Transverse colon (tissue), 4 donors: ENCODE measurements around the gene MRS2. TPM values are rescaled to one million over a fixed set of nuclear protein-coding genes. Genes with fewer than 3 reads are reported as not detected.

Experiments used
- DNase-seq: peaks from one replicate; pipeline ENCODE4 v3.0.0-alpha.2; 2019
- H3K27ac ChIP-seq, 4 donors: fragments of 200-600 bp; sonication (generic); 2 replicates each; pipeline ENCODE4 v1.5.1; 2016 to 2018; ENCODE audit warnings: inconsistent platforms in 4 of 4
- H3K27me3 ChIP-seq: fragments of 200-600 bp; sonication (generic); 2 replicates; pipeline ENCODE4 v1.5.1; 2017; ENCODE audit warnings: inconsistent platforms
- H3K36me3 ChIP-seq, 4 donors: fragments of 200-600 bp; sonication (generic); 2 replicates each; pipeline ENCODE4 v1.5.1; 2017 to 2019; ENCODE audit warnings: inconsistent platforms in 4 of 4
- H3K4me1 ChIP-seq, 4 donors: fragments of 200-600 bp; sonication (generic); 2 replicates each; pipeline ENCODE4 v1.5.1; 2017 to 2020; ENCODE audit warnings: inconsistent platforms in 4 of 4
- H3K4me3 ChIP-seq, 4 donors: fragments of 200-600 bp; sonication (generic); 1 replicate in 1 of 4; 2 replicates in 3 of 4; pipeline versions ENCODE4 v1.5.1 to v1.6.1; 2017 to 2019; ENCODE audit warnings: inconsistent platforms in 4 of 4
- H3K9me3 ChIP-seq, 2 donors: fragments of 200-600 bp; sonication (generic); 2 replicates each; pipeline ENCODE4 v1.5.1; 2017 to 2019; ENCODE audit warnings: inconsistent platforms in 2 of 2
- EP300 ChIP-seq: sonication (generic); formaldehyde crosslinking; IDR thresholded peaks from one replicate; pipeline ENCODE4 v1.6.1; 2017; ENCODE audit warnings: antibody characterized with exemption, low read depth
- POLR2A ChIP-seq: fragments of 450-650 bp; IDR thresholded peaks from one replicate; pipeline ENCODE4 v1.6.1; 2016; ENCODE audit warnings: antibody characterized with exemption, mild to moderate bottlenecking, moderate library complexity
- POLR2AphosphoS5 ChIP-seq, 3 donors: sonication (generic); formaldehyde crosslinking; IDR thresholded peaks; one replicate each; pipeline ENCODE4 v1.6.1; 2016; ENCODE audit warnings: antibody characterized with exemption in 3 of 3
- WGBS, 2 donors: methylation state at CpG; one replicate each; pipeline ENCODE4 v1.1.5; 2018; ENCODE audit warnings: low coverage in 1 of 2; 5-methylcytosine and 5-hydroxymethylcytosine counted together
- in situ Hi-C, 4 donors: fragments of 200-750 bp; cut with MboI; loops; one replicate each; pipeline versions ENCODE4 v1.15.0 to v1.15.1; 2017; ENCODE audit warnings: low sequenced_read_pairs in 3 of 4, low pct_ligation_motif_present in 1 of 4, low pct_unique_long_range_greater_than_20kb in 1 of 4
- intact Hi-C: fragments of 100-400 bp; cut with DNase I; formaldehyde crosslinking; loops from one replicate; pipeline ENCODE4 v1.15.1; 2023; ENCODE audit warnings: low total_unique reads
- total RNA-seq, 4 donors: library from RNA; depleted of rRNA; stranded (reverse); fragments of >200 nt; gene quantifications; one replicate each; pipeline ENCODE4 v1.1.0, GENCODE V29; 2016
- TF ChIP-seq, protein P1 (sequence below), 5 experiments: fragments of 200-600 bp in 3 of 5; fragments of 450-650 bp in 2 of 5; sonication (generic) in 3 of 5; IDR thresholded peaks; 1 replicate in 2 of 5; 2 replicates in 3 of 5; pipeline ENCODE4 v1.5.1; 2016 to 2017; ENCODE audit warnings: antibody characterized with exemption in 5 of 5, inconsistent platforms in 3 of 5, mild to moderate bottlenecking in 2 of 5, moderate library complexity in 1 of 5

The MRS2 gene
- total RNA-seq, 4 donors from 2014 or later = 18.7 to 45.3 (median 33.5) TPM

DNA sequence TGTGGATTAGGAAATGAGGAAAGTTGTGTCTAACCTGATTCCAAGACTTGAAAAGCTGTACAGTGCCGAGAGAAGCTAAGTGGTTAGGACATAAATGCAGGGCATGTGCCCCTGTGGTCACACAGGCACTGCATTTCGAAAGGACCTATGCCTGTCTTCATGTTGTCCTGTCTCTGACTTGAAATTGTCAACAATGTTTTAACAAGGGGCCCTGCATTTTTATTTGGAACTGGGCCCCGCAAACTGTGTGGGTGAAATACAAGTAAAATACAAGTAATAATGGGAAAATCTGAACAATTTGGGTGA, 38.8 kb downstream of the MRS2 start:
- Histone ChIP-seq H3K9me3 (no peaks in the 10 kb centered on the region), H3K4me1 (no peaks in the 10 kb centered on the region), H3K36me3 (no peaks in the 10 kb centered on the region), H3K4me3 (no peak overlapping the region), H3K27ac (no peak overlapping the region), H3K27me3 (no peaks in the 10 kb centered on the region)
- no peak for TF ChIP-seq POLR2AphosphoS5 (IDR thresholded peaks at IDR 0.05)
- no peak for TF ChIP-seq POLR2A
- TF ChIP-seq EP300 = no peak
- TF ChIP-seq, protein P1, sequence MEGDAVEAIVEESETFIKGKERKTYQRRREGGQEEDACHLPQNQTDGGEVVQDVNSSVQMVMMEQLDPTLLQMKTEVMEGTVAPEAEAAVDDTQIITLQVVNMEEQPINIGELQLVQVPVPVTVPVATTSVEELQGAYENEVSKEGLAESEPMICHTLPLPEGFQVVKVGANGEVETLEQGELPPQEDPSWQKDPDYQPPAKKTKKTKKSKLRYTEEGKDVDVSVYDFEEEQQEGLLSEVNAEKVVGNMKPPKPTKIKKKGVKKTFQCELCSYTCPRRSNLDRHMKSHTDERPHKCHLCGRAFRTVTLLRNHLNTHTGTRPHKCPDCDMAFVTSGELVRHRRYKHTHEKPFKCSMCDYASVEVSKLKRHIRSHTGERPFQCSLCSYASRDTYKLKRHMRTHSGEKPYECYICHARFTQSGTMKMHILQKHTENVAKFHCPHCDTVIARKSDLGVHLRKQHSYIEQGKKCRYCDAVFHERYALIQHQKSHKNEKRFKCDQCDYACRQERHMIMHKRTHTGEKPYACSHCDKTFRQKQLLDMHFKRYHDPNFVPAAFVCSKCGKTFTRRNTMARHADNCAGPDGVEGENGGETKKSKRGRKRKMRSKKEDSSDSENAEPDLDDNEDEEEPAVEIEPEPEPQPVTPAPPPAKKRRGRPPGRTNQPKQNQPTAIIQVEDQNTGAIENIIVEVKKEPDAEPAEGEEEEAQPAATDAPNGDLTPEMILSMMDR (IDR thresholded peaks at IDR 0.05) = no peak
- DNase-seq = no peak
- intact Hi-C loops = no loop called here
- in situ Hi-C loops = loop anchor here in 1 of 4 donors (25.0 kb wide), 1 partner anchor 246 kb away; no protein-coding TSS in a partner anchor
- 74 to 80% methylated on average over 3 of the region's 3 CpGs for WGBS, 2 donors

DNA sequence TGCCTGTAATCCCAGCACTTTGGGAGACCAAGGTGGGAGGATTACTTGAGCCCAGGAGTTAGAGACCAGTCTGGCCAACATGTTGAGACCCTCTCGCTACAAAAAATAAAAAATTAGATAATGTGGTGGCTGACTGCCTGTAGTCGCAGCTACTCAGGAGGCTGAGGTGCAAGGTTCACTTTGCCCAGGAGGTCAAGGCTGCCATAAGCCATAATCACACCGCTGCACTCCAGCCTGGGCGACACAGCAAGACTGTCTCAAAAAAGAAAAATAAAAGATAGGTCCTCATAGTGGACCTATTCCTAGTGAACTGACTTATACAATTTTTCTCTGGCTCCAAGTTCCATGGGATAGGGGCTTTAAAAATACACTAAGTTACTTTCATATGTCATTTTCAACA, 41.9 kb downstream of the MRS2 start:
- H3K27ac ChIP-seq = no peak overlapping the region
- no peaks in the 10 kb centered on the region for H3K4me1 ChIP-seq
- intact Hi-C loops = no loop called here
- H3K27me3 ChIP-seq = no peaks in the 10 kb centered on the region
- no peaks in the 10 kb centered on the region for H3K9me3 ChIP-seq
- 94% methylated on average over 4 of the region's 4 CpGs; no CpG with 5 or more reads in 1 of the 2 donors for WGBS, 2 donors
- no peak overlapping the region for H3K4me3 ChIP-seq
- DNase-seq = no peak
- in situ Hi-C loops = loop anchor here in 1 of 4 donors (25.0 kb wide), 1 partner anchor 243 kb away; no protein-coding TSS in a partner anchor
- TF ChIP-seq POLR2AphosphoS5 (IDR thresholded peaks at IDR 0.05) = no peak
- TF ChIP-seq POLR2A = no peak
- no peak for TF ChIP-seq EP300
- TF ChIP-seq, protein P1 (IDR thresholded peaks at IDR 0.05) = no peak
- H3K36me3 ChIP-seq = no peaks in the 10 kb centered on the region

DNA sequence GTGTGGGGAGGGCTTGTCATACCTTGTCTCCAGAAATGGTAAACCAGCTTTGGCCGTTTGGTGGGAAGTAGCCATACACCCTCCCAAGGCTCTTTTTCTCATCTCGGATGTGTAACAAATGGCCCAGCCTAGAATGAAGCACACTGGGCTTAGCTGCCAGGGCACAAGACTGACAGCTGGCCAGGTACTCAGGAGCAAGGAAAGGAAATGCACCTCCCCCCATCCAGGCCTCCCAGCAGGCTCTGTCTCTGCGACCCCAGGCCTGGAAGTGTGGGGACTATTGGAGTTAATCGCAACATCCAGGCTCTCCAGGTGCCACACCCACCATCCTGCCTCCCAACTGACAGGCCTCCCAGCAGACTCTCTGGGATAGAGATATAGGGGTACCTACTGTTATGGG, 43.0 kb downstream of the MRS2 start:
- DNase-seq = no peak
- in situ Hi-C loops = loop anchor here in 1 of 4 donors (25.0 kb wide), 1 partner anchor 242 kb away; no protein-coding TSS in a partner anchor
- Histone ChIP-seq H3K27ac (no peak overlapping the region), H3K4me3 (no peak overlapping the region), H3K27me3 (no peaks in the 10 kb centered on the region), H3K4me1 (no peaks in the 10 kb centered on the region), H3K36me3 (no peaks in the 10 kb centered on the region), H3K9me3 (no peaks in the 10 kb centered on the region)
- intact Hi-C loops = no loop called here
- TF ChIP-seq EP300 = no peak
- TF ChIP-seq, protein P1 (IDR thresholded peaks at IDR 0.05) = no peak
- TF ChIP-seq POLR2A = no peak
- TF ChIP-seq POLR2AphosphoS5 (IDR thresholded peaks at IDR 0.05) = no peak
- 72% methylated on average over 4 of the region's 4 CpGs; no CpG with 5 or more reads in 1 of the 2 donors for WGBS, 2 donors

DNA sequence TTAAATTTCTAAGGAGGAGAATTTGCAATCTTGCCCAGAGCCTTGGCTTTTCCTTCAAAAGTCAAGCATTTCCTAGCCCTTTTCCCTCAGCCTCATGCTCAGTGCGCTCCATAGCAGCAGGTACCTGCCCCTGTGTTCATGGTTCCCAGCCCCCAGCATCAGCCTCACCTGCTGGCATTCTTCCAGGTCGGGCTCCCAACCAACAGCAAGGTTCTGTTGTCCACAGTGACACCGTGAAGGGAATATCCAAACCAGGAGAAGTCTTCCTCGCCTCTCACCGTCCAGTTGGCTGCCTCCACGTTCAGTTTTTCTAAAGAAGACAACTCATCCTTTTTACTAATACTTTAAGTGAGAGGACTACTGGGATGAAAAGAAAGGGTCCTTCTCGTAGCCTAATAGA, 43.9 kb downstream of the MRS2 start:
- Histone ChIP-seq H3K9me3 (no peaks in the 10 kb centered on the region), H3K4me1 (no peaks in the 10 kb centered on the region), H3K36me3 (no peaks in the 10 kb centered on the region), H3K27ac (no peak overlapping the region), H3K4me3 (no peak overlapping the region), H3K27me3 (no peaks in the 10 kb centered on the region)
- TF ChIP-seq, protein P1 (IDR thresholded peaks at IDR 0.05) = no peak
- TF ChIP-seq EP300 (no peak), POLR2A (no peak), POLR2AphosphoS5 (IDR thresholded peaks at IDR 0.05) (no peak)
- in situ Hi-C loops (loop anchor here in 1 of 4 donors (25.0 kb wide), 1 partner anchor 241 kb away; no protein-coding TSS in a partner anchor), intact Hi-C loops (no loop called here)
- no peak for DNase-seq
- 79 to 85% methylated on average over 6 to 7 of the region's 7 CpGs for WGBS, 2 donors
